Activated CD4-positive, CD25-positive, alpha-beta regulatory T cell treated with anti-CD3 and anti-CD28 coated beads, Interleukin-2, amount 50 U/mL, for 16 hours (primary cell): ENCODE results near the gene TAP2.

Experiments used
- DNase-seq: peaks from one replicate; pipeline ENCODE4 v3.0.0-alpha.2; 2020; ENCODE audit warnings: low read depth, low spot score

Gene TAP2

DNA sequence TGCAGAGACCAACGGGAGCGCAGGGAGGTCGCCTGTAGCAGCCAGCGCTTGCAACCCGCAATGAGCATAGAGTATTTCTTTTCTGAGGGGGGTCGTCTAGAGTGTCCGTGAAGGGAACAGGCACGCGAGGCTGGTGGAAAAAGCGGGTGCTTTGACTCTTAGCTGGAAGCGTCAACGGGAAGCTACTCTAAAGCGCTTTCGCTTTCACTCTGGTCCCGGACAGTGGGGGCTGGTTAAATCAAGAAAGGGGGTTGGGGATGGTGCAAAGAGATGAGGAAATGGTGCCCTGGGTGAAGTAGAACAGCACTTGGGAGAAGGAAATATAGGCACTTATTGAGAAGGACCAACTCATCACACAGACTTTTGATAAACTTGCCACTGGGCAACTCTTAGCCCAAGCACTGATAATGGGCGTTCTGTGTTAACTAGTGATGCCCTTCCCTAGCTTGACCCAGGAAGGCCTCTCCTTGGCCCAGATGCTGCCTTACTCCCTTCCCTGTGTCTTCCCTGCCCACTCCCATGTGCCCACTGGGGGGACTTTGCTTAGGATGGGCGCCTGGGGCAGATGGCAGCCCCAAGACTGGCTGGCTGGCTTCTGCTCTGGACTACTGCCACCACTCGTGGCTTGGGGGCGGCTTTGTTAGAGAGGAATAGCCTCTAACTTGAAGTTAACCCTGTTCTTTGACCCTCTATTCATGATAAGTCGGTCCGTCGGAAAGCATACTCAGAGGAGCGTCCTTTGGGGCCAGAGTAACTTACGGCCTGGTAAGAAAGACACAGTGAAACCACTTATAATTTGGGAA lies 16.0 kb upstream of the TAP2 start:
- peak; percentile 45 for DNase-seq

DNA sequence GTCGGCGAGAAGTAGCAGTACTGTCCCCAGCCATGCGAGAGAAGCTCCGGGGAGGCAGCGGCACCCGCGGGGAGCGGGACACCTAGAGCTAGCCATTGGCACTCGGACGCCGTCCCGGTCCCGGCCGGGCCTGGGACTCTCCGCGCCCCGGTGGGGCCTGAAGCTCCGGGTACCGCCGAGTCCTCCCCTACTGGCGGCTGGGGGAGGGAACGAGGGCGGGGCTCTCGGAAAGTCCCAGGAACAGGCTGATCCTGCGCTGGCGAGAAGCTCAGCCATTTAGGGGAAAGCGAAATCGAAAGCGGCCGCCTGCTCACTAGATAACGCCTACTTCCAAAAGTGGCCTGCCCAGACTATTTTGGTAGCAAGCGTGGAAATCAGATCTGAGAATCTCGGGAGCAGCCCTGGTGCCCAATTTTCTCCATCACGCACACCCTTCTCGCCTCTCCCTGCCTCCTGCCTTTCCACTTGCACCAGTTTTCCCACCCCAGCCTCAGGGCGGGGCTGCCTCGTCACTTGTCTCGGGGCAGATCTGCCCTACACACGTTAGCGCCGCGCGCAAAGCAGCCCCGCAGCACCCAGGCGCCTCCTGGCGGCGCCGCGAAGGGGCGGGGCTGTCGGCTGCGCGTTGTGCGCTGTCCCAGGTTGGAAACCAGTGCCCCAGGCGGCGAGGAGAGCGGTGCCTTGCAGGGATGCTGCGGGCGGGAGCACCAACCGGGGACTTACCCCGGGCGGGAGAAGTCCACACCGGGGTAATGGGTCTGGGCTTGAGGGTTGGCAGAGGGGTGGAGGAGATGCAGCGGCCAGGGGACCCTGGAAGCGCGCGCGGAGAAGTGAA lies 15.2 kb upstream of the TAP2 start, which contains the start of the genes PSMB9 and TAP1:
TSS of gene PSMB9 (plus strand) at position 652 of the 835 bp plus-strand sequence. CDS start at position 690, 38 bp downstream.
TSS of gene TAP1 (minus strand) at position 164 of the 835 bp plus-strand sequence. CDS start at position 96, 68 bp downstream.
- DNase-seq: peak; percentile 87

DNA sequence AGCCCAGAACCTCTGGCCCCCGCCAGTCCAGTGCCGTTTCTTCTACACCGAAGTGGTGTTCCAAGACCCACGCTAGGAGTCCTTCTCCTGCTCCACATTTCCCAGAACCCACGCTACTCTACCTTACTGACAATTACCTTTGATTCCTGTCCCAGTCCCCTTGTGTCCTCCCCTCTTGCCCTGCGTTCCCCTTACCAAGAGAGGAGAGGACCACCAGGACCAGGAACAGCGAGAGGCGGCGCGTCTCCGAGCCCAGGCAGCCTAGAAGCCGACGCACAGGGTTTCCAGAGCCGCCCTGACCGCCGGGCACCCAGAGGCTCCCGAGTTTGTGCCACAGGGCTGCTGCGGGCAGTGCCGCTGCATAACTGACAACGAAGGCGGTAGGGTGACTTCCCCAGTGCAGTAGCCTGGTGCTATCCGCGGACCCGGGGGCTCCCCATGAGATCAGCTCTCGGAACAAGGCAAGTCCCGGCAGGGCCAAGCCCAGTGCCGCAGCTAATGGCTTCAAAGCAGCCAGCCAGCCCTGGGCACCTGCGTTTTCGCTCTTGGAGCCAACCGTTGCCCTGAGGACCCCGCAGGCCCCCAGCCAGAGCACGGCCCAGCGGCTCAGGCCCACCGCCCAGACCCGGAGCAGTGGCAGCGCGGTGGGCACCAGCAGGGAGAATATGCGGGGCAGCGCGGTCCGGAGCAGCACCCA lies 14.5 kb upstream of the TAP2 start:
- DNase-seq: peak; percentile 37

DNA sequence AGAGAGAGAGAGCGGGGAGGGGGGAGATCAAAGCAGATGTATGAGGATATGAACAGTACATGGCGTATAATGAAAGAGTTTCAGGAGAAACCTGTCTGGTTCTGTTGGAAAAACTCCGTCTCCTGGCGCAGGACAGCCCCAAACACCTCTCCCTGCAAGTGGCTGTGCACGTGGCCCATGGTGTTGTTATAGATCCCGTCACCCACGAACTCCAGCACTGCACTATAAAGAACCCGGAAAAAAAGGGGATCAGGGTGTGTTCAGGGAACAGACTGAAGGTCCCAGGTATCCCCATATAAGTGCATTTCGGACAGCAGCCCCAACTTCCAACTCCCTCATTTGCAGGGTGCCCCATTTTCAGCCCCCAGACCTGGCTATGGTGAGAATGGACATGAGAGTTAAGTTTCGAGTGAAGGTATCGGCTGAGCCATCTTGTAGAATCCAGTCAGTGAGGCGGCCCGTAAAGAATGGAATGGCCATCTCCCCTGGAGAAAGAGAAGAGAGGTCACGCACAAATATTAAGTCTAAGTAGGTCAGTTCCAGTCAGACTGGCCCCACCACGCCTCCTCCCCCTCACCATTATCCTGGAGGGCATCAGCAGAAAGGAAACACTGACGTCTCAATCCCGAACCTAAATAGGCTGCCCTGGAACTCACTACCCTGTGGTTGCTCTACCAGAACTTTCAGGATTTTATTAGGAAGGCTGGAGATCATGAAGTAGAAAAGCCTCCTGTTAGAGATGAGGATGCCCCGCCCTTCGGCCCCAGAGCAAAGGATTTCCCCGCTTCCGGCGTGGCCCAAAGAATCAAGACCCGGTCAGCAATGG lies 13.7 kb upstream of the TAP2 start:
- DNase-seq: no peak

DNA sequence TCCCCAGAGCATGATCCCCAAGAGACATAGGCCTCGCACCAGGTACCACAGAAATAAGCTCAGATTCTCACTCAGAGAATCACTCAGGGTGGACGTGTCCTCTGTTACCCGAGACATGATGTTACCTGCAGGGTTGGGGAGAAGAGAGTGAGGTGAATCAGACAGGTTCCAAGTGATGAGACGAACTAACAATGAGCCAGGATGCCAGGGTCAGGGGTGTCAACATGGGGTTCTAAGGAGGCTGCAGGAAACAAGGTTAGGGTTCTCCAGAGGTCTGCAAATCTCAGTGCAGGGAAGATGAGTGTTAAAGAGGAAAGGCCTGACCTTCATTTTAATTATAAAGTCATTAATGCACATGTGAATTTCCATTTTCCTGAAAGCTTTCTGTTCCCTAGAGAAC lies 12.5 kb upstream of the TAP2 start:
- DNase-seq: no peak

DNA sequence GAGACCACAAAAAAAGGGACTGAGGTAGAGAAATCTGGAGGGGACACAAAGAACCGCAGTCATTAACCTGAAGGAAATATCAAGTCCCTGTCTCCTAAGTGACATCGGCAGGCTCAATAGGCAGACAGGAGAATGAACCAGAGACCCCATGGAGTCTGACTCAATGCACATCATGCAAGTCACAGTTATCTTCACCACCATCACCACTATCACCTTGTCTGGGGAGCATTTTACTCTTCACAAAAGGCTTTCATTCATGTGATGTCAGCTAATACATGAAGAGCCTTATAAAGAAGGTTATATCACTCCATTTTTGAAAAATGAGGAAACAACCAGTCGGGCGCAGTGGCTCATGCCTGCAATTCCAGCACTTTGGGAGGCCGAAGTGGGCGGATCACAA lies 10.6 kb upstream of the TAP2 start:
- DNase-seq: no peak

DNA sequence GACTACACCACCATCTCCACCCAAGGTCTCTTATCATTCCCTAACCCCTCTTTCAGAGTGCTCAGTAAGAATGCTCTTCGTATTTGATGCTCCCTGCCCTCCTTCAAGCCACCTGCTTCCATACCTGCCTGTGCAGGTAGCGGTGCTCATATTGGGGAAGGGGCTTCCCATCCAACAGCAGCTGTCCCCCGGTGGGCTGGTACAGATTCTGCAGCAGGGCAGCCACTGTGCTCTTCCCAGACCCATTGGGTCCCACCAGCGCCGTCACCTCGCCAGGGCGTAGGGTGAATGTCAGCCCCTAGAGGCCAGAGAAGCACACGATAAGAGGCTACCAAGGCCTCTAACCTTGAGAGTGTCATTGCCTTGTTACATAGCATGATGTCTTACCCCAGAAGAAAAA lies 9.3 kb upstream of the TAP2 start:
- DNase-seq: no peak

DNA sequence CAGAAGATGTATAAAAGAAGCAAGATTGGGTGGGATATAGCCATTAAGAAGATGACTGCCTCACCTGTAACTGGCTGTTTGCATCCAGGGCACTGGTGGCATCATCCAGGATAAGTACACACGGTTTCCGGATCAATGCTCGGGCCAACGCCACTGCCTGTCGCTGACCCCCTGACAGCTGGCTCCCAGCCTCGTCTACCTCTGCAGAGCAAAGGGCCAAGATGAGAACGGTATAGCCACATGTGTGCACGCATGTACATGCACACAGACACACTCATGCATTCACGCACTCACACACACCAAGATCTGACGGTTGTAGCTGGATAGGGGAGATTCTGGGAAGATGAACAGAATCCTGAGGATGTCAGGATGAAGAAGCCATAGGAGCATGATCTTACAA lies 8.5 kb upstream of the TAP2 start:
- no peak for DNase-seq

DNA sequence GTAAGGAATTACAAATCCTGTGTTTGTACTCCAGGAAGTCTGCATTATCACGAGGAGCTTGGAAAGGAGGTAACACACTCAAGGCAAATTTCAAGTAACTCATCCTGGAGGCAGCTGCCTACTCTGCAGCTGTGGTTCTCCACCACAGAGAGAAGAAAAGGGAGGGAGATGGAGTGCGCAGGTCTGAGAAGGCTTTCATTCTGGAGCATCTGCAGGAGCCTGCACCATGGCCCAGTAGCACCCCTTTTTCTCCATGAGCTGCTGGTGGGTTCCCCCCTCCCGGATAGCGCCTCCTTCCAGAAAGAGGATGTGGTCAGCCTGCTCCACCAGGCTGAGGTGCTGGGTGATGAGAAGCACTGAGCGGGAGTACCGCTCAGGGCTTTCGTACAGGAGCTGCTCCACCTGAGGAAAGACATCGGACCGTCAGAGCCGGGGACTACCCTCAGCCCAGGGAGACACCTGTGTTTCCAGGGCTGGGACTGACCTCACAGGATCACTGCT lies 6.9 kb upstream of the TAP2 start:
- no peak for DNase-seq

DNA sequence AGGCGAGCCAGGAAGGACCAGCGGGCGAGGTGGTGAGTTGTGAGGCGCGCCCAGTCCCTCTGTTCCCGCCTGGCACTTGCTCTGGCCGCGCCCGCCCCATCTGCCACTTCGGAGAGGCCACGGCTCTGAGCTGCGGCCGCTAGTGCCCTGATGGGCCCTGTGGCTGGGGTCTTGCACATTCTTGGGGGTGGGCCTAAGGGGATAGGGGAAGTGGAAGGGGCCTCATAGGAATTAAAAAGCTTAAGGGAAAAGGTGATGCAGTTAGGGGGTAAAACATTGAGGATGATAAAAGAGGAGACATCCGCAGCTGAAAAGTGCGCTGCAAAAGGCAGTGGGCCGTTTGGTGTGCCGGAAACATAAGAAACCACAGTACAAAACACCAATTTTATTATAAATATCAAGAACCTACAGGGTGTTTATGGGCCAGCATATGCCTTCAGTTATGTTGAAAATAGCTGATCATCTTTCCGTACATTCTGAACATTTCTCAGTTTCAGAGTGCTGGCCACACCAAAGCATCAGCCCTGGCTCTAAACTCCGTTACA lies 6.4 kb upstream of the TAP2 start:
- no peak for DNase-seq

DNA sequence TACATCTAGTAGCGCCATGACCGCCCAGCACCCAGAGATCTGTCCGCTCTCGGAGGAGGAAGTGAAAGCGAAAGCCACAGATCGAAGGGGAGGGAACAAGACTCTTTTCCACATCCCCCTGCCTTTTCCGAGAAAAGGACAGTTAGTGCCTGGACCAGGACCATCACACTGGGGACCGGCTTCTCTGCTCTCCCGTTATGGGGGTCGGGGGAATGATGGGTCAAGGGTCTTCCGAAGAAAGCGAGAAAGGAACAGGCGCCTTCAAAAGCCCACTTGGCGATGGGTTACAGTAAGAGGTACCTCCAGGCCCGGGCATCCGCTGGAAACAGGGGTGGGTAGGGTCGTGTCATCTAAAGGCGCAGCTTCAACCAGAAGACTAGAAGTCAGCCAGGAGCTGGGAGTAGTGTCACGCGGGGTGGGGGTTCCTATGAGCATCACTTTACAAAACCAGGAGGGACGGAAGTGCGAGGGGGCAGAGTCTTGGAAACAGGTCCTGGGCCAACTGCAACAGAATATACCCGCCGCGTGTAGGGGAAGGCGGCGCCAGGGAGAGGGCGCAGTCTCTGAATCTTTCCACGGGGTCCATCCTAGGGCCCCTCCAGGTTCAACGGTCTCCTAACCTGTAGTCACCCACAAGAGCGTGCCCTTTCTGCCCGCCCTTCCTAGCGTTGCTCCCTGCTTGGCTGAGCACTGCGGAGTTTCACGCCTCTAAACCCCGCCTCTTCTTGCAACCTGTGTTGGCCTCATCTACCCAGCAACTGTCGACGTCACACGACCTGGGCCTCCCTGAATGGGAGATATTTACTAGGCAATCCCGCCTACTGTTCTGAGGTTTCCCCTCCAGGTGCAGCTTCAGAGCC lies 5.7 kb upstream of the TAP2 start, which contains the start of gene PSMB8:
TSS of gene PSMB8 (minus strand) at position 69 of the 860 bp plus-strand sequence. CDS start at position 18, 51 bp downstream.
- peak; percentile 98 for DNase-seq

DNA sequence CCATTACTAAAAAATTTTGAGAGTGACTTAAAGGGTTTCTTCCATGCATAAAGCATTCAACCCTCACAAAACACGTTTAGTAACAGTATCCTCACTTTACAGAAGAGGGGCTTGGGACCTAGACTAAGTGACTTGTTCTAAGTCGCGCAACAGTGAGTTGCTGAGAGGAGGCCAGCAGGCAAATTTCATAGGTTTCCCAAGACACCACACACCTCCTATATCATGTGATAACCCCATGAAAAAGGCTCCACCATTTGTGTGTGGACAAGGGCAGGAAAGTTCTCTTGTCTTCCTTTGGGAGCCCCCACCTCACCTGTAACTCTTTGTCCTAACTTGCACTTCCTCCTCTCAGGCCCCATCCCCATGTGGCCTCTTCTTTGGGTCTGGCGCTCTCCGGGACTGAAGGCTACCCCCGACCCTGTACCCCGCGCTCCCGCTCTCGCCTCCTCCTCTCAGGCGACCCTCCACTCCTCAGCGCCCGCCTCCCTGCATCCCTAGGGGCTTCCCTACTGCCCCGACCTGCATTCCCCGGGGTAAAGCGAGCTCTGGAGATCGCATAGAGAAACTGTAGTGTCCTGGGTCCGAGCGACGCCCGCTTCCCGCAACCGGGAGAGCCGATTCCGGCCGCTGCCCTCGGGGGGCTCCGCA lies 4.9 kb upstream of the TAP2 start:
- DNase-seq: no peak

DNA sequence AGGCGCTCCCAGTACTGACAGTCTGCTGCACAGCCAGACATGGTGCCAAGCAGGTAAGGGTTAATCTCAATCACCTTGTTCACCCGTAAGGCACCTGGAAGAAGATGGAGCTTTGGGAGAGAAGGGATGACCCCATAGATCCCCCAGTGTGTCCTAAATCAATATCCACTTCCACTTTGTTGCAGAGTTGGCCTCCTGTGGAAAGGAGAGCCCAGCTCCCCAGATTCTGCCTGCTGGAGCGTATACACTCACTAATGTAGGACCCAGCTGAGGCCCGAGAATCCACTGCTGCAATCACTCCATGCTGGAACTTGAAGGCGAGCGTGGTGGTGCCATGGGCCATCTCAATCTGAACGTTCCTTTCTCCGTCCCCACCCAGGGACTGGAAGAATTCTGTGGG lies 4.2 kb upstream of the TAP2 start:
- DNase-seq: no peak

DNA sequence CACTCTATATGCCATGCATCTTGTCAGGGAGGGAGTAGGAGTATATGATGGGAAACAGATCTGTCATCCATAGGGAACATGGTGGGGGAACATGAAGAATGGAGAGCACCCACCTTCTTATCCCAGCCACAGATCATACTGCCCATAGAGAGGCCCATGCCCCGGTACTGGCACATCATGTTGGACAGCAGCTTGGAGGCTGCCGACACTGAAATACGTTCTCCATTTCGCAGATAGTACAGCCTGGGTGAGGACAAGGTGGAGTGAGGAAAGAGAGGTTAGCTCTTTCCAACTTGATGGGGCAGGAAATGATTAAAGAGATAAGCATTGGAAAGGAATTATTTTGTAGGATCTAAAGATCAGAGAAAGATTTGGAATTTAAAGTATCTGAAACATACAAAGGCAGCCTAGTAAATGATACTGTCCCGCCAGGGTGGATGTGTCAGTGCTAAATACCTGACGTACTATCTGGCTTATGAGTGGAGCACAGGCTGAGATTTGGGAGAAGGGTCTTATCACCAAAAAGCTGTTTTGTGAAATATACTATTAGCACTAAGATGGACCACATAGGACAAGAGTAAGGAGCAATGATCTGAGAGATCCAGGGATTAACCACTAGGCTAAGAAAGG lies 3.6 kb upstream of the TAP2 start:
- DNase-seq: no peak

DNA sequence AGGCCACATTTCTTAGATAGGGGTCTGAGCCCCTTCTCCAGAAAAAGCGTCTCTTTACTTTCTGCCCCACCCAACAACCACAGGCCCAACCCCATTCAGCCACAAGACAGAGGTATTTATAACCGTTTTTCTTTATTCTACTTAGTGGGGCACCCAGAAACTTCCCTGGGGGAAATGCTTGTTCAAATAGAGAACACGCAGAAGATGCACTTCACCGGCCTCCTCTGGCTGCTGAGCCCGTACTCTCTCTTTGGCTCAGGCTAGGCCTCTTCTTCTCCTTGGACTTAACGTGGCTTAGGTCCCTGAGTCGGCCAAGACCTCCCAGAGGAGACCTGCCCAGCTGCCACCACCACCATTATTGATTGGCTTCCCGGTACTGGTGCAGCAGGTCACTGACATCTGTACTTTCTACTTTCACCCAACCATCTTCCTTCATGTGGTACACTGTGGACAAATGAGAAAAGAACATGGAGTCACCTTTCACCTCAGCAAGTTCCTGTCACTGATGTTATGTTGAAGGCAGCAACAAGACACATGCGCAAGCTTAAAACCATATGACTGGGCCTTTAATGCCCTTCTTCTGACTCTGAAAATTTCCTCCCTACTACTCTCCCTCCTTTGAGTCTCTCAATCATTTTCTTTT lies 2.2 kb upstream of the TAP2 start:
- no peak for DNase-seq

DNA sequence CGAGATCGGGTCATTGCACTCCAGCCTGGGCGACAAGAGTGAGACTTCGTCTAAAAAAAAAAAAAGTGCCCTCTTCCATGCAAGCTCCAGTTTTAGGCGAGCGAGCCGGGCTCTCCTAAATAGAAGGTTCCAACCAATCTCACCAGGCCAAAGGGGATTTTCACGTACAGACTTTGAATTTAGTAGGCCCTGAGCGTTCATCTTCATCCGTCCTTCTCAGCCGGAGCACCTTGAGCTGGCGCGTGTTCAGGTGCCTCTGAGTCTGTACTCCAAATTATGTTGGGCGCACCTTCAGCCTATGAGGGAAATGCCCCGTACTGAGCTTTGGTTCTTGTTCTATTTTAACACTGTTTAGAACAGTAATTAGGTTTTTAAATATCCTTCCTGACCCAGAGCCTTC lies 817 bp upstream of the TAP2 start:
- no peak for DNase-seq

DNA sequence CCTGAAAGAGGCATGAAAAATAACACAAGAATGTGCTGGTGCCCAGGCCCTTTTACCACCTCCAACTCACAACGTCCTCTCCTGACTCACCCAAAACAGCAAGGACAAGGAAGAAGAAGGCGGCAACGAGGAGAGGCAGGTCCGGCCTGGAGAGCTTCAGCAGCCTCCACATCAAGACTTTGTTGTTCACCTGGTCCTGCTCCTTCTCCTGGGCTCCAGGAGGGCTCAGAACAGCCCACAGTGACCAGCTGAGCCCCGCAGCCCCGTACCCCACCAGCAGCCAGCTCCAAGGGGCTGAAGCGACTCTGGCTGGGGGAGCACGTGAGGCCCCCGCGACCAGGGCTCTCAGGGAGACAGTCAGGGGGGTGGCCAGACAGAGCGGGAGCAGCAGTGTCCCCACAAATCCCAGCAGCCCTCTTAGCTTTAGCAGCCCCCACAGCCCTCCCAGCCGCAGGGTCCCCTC lies 857 bp downstream of the TAP2 start:
- no peak for DNase-seq

DNA sequence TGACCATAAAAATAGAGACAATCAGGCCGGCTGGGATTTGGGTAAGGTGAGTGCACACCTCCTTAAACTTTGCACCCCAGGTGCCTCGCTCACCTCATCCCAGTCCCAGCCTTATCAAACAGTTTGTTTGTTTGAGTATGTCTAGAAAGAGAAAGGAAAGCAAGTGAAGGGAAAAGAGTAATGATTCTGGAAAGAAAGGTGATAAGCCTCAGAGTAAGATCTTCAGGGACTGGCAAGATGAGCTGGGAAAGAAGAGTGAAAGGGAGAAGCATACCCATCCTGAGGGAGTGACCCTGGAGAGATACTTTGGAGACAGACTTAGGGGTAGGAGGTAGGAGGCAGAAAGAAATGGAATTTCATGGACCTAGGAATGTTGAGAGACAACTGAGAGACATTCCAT lies 1.7 kb downstream of the TAP2 start:
- DNase-seq: no peak
